RPMI8226 (cell line): ENCODE results near the gene PTH1R.

Source experiments
- DNase-seq: peaks from one replicate; pipeline ENCODE4 v3.0.0-alpha.2; 2015

The PTH1R gene

DNA sequence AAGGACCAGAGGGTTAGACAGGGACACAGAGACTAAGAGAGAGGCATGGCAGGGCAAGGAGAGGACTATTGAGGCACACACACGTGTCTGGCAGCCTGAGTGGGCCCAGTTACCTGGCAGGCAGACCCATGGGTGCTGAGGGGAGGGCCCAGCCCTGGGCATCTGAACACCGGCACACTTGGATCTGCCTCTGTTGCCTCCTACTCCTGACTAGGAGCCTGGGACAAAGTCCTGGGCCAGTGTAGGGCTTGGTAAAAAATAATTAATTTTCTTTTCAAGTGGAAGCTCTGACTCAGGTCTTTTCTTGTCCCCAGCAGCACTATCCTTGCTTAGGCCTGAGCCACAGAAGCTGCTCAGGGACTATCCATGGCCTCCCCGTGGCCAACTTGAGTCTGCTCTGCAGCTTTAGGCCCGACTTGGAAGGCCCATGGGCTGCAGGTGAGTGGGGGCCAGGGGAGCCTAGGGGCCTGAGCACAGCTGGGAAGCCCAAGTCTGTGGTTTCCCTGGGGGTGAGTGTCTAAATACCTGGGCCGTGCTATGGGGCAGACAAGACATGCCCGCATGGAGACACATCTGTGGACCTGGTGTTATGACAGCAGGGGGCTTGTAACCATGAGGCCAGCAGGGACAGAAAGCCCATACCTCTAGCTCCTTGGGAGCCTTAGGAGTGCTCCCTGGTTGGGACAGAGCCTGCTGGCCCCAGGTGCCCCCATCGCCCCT lies at the start of gene PTH1R:
TSS of gene PTH1R (plus strand) at position 316 of the 720 bp plus-strand sequence. CDS start 5,839 bp downstream, outside the sequence.
- DNase-seq = no peak

DNA sequence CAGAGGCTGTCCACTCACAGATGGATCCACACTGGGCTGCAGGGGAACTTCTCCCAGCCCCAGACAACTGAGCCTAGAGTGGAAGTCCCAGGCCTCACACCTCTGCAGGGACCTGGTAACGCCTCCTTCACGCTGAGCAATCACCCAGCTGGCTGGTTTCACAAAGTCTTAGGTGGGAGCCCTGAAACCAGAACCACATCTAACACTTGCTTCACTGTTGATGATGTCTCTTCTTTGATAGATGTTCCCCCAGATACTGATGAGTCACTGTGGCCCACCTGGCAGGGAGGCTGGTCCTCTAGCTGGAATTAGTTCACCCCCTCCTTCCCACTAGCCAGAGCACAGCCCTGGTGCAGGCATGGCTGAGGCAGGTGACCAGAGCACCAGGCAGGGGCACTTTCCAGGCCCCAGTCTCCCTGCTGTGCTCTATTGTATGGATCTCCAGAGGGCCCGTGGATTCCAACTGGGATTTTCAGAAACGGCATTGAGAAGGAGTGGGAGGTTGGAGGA lies 47.8 kb upstream of the PTH1R start:
- DNase-seq = no peak

DNA sequence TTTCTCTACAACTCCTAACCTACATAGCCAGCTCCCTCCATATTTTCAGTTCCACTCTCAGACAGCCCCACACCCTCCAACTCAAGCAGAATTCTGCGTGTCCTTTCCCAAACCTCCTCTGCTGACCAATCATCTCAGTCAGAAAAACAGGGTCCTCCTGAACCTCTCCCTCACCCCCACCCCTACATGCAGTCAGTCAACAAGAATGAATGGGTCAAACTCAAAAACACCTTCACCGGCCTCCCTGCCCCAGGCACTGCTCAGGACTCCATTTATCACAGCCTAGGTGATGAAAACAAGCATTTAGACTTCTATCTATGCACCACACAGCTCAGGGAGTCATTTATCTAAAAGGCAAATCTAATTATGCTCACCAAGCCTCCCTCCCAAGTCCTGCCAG lies 46.7 kb upstream of the PTH1R start:
- no peak for DNase-seq

DNA sequence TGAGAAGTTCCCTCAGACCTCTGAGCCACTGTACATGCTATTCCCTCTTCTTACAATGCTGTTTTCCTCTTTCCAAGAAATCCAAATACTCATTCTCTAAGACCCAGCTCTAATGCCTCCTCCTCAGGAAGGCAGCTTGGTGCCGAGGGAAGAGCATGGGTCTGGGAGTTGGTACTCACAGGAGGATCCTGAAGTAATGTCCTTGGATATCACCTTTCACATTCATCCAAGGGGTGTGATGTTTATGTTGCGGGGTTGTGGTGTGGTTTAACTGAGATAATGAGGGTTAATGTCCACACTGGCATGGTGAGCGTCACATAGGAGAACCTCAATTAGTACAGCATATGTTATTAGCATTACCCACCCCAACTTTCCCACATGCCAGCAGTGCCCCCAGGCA lies 46.2 kb upstream of the PTH1R start:
- no peak for DNase-seq

DNA sequence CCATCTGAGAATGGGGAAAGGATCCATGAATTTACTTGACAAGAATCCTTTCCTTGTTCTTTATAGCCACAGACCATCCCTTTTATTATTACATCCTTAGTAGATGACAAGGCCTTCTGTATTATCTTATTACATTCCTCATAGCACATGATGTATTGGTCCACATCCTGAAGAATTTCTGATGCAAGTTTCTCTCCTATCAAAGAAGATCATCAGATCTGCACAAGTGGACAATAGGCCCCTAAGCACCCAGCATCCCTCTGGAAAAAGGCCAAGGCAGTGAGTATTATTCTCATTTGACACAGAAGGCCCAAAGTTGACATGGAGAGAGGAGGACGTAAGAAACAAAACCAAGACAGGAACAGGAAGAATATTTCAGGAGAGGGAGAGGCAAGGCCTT lies 45.7 kb upstream of the PTH1R start:
- no peak for DNase-seq

DNA sequence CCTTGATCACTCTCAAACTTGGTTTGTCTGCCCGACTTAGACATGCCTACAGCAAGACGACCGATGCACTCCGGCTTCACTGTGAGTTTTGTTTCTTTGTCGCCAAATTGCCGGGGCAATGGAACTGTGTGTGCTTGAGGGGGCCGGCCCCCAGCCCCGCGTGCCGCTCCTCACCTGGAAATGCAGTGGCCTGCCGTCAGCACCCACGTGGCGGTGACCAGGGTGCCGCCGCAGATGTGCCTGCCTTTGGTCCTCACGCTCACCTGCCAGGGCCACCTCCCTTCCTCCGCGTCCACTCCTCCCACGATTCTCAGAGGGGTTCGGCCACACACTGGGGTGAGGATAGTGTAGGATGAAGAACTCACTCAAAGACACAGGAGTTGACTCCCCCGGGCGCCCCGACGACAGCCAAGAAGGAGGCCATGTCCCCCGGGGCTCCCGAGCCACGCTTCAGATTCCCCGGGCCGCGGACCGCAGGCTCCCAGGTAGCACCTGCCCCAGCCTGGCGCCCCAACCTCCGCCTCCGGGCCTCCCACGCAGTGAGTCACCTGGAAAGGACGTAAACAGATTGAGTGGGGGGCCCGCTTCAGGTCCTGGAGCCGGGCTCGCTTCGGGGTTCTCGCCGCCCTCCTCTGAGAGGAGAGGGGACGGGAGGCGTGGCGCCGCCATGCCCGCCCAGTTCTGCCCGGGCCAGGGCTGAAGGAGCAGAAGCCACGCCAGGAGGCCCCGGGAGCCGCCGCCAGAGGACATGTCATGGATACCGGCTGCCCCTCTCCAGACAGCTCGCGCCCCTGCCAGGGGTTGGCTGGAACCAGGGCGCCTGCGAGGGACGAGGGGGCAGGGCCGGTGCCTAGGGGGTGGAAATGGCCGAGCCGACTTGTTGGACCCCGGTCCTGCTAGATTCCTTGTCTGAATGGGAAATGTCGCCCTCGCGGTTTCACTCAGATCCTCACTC lies 43.9 kb upstream of the PTH1R start:
- no peak for DNase-seq

DNA sequence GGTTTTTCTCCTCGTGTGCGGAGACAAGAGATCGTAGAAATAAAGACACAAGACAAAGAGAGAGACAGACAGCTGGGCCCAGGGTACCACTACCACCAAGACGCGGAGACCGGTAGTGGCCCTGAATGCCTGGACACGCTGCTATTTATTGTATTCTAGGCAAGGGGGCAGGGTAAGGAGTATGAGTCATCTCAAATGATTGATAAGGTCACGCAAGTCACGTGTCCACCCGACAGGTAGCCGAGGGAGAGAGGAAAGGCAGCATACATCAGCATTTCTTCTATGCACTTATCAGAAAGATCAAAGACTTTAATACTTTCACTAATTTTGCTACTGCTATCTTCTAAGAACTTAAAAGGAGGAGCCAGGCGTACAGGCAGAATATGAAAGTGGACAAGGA lies 42.5 kb upstream of the PTH1R start:
- DNase-seq = no peak

DNA sequence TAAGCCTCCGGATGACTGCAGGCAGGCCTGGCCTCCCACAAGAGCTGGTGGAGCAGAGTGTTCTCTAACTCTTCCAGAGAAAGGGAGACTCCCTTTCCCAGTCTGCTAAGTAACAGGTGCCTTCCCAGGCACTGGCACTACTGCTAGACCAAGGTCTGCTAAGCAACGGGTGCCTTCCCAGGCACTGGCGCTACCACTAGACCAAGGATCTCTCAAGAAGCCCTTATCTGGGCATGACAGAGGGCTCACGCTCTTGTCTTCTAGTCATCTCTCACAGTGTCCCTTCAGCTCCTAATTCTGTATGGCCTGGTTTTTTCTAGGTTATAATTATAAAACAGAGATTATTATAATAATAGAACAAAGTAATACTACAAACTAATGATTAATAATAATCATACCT lies 42.0 kb upstream of the PTH1R start:
- DNase-seq = no peak

DNA sequence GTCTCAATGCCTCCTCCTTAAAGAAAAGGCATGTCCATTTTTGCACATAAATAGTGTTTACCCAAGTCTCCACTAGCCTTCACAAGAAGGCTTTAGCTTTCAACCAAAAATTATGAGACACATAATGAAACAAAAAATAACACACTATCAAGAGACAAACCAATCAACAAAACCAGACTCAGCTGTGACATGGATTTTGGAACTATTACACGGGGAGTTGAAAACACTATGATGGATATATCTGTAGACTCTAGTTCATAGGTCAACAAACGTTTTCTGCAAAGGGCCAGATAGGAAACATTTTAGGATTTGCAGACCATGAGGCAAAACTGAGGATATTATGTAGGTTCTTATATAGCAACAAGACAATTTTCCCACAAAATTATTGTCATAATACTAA lies 39.2 kb upstream of the PTH1R start:
- DNase-seq = no peak

DNA sequence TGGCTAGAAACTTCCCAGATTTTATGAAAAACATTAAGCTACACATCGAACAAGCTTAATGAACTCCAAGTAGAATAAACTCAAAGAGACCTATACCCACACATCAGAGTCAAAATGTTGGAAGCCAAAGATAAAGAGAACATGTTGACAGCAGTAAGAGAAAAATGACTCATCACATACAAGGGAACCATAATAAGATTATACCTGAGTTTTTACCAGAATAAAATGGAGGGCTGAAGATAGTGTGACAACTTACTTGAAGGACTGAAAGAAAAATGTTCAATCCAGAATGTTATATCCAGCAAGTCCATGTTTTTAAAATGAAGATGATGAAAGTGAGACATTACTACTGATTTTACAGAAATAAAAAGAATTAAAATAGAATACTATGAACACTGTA lies 37.0 kb upstream of the PTH1R start:
- DNase-seq = no peak

DNA sequence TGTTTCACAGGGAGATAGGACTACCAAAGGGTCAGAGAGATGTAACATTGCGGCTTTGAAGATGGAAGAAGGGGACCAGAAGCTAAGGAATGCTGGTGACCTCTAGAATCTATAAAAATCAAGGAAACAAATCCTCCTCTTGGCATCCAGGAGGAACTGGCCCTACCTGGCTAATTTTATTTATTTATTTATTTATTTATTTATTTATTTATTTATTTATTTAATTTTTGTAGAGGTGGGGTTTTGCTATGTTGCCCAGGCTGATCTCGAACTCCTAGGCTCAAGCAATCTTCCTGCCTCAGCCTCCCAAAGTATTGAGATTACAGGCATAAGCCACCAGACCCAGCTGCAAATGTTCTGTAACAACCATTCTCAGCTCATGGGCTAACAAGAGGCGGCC lies 34.0 kb upstream of the PTH1R start:
- no peak for DNase-seq

DNA sequence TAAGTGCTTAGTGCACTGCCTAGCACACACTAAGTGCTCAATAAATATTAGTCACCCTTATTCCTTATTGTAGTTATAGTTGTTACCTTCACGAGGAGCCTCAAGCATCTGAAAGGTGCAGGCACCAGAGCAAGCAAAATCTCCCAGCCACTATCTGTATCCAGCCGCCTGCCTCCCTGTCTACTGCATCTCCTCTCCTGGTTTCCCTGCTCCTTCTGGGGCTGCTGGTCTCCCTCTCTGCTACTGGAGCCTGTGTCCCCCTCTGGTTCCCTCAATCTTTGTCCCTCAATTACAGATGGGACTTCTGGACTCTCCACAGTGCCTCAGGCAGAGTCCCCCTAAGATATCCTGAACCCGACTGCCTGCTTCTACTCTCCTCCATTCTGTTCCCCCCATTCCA lies 33.1 kb upstream of the PTH1R start:
- no peak for DNase-seq

DNA sequence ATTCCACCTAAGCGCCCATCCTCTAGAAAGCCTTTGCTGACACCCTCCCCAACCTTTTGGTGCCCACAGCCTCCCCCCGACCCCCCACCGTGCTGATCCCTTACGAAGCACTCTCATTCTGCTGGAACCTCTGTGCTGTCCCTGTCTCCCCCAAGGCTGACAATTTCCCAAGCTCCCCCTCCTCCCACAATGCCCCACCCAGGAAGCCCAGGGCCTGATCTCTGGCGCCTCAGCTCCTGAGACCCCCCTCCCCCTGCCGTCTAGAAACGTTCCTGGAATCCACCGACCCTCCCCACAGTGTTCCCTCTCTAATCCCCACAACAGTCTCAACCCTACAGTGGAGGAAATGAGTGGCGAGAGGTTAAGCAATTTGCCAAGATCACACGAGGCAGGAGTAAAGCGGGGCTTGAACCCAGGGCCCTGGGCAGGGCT lies 32.6 kb upstream of the PTH1R start:
- DNase-seq = no peak

DNA sequence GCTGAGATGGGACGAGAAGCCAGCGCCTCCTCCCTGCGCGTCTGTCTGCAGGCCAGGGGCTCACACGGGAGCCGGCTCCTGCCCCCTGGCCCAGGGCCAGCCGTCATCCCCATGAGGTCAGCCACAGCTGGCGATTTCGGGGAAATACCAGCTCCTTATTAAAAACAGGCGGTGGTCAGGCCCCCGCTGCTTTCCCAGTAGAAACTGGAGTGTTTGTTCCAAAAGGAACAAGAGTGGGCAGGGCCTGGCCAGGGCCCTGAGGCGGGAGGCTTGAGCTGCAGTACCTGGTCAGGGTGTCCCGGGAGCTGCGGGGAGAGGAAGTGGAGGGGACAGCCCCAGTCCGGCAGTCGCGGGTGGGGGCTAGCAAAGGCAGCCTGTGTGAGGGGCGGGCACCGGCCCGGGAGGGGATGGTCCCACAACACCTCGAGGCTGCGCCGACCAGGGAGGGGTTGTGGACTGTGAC lies 32.1 kb upstream of the PTH1R start:
- DNase-seq = peak; percentile 50

DNA sequence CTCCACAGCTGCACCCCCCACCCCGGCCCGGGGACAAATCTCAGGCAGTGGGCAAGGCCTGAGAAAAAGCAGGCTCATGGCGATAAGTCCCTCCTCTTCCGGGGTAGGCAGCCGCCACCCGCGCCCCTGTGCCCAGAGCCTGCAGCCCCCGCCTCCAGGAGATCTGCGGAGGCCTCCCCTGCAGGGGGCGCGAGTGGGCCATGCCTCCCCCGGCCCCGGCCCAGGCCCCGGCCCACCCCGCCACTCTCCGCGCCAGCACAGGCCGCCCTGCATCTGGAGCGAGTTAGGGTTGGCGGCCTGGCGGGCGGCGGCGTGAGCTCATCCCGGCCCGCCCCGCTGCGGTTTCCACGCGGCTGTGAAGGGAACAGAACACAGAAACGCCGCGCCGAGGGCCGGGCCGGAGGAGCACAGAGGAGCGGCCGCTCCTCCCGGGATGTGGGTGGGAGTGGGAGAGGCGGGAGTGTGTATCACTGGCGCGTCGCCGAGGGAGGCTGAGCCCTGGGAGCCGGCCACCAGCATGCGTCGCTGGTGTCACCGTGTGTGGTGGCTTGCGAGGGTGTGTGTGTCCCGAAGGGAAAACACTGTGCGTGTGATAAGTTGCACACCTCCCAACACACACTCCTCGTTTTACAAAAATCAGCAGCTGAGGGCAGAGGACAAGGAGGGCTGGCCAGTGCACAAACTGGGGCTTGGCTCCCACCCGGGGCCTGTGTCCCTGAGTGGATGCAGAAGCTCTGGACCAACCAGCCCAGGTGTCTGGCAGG lies 31.5 kb upstream of the PTH1R start:
- peak; percentile 82 for DNase-seq

DNA sequence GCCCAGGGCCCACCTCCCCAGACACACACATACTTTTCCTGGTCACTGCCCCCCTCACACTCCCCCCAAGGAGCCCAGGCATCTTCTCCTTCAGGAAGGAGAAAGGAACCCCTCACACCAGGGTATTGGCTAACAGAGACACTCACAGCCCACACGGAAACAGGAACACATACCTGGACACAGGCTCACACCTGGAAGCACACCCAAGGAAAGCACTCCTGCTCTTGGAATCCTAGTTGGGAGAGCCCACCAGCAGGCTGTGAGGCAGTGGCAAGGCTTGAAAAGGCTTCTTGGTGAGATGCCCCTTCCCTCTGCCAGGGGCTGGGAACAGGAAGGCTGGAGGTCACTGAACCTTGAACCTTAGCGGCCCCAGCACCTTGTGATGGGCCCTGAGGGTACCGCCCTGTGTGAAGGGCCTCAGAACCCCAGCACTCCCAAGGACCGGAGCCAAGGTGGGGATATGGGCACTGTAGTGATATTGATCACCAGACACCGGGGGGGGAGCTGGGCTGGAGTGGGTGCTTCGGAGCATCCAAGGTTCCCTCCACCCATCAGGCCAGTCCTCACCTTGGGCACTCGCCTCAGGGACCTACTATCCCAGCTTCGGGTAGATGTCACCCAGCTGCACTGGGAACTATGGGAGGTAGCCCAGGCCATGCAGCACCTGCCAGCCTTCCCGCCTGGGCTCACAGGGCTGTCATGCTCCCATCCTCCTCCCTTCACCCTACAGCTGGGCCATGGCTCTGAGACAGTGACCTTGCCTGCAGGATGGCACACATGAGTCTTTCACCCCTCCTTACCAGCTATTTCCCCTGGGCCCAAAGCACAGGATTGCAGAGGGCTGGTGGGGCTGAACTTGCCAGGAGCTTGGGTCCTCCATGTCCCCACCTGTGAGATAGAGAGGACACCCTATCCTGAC lies 30.6 kb upstream of the PTH1R start:
- no peak for DNase-seq

DNA sequence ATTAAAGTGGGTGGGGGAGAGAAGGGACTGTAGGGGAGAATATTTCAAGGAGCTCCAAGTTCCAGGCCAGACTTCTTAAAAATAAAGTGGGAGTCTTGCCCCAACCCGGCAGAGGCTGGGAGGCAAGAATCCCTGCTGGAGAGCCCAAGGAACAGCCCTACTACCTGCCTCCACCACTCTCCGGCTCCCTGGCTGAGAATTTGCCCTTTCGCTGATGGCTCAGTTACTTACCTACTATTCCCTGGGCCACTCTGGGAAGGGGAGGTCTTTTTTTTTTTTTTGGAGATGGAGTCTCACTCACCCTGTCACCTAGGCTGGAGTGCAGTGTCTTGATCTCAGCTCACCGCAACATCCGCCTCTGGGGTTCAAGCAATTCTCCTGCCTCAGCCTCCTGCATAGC lies 29.8 kb upstream of the PTH1R start:
- no peak for DNase-seq

DNA sequence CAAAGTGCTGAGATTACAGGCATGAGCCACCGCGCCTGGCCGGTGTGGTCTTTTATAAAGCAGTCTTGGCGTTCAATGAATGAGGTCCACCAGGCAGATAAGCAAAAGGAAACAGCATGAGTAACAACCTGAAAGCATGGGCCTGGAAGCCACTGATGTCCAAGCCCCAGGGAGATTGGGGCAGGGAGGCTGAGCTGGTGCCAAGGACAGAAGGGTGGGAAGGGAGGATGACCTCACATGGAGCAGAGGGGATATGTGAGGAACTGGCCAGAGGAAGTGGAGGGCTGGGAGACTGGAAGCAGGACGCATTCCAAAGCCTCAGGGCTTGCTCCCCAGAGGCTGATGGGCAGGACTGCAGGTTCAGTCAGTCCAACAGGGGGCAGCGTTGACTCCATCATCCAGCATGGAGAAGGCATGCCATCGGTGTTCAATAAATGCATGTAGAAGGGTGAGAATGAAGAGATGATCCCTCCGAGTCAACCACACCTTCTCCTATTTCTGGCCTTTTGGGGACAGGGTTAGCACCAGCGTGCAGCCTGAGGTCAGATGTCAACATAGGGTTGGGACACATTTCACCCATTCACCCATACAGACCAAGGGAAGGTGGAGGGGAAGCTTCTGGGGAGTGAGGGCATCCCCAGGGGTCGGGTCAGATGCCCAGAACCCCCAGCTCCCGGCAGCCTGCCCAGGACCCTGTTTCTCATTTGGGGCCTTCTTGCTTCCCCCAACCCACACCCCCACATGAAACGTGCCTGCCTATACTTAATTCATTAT lies 29.1 kb upstream of the PTH1R start:
- peak; percentile 29 for DNase-seq

DNA sequence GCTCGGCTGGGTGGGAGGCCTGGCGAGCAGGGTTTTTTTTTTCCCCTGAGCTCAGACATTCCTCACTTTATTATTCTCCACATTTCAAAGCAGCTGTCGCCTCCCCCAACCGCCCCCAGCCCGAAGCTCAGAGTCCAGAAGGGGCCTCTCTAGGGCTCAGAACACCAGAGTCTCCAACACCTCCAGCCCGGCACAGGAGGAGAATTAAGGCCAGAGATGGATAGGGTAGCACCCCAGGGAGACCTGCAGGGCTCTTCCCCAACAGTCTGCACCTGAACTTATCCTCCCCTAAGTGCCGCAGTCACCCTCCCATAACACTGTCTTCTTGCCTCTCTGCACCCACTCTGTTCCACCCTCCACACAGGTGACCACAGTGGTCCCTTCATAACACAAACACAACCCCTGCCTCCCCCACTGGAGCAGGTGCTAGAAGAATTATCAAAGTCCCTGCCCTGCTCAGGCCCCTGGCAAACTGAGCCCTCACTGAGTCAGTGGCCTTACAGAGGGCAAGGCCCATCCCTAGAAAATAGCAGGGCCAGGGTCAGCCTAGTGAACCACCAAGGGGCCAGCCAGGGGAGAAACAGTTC lies 28.4 kb upstream of the PTH1R start:
- no peak for DNase-seq

DNA sequence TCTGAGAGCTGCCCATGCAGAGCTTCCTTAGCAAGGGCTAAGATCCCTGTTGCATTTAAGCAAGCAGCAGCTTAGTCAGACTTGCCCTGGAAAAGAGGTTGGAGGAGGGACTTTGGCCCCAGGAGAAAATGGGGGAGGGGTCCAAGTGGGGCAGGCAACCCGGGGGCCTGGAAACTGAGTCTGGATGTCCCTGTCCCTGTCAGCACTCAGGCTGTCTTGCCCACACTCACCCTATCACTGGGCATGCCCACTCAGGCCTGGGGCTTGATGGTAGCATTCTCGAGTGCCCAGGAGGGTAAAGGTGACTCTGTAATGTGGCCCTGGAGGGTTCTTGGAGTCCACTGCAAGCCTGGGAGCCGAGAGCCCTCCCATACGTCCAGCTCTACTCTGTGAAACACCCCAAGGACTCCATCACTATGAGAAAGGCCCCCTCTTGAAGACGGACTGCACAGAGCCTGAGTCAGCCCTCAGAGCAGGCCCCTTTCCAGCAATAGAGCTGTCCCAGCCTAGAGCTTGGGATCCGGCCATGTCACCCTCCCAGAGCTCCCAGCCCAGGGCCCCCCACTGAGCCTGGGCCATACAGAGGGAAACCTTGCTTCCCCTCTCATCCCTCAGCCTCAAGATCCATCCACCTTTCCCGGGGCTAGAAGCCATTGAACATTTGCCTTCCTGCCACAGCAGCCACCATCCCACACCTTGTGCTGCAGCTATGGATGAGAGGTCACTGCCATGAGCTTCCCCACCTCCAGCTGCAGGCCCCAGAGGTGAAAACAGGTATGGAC lies 27.6 kb upstream of the PTH1R start:
- DNase-seq = no peak
